Measurements from ENCODE around the gene MED31.

MED31 gene

DNA sequence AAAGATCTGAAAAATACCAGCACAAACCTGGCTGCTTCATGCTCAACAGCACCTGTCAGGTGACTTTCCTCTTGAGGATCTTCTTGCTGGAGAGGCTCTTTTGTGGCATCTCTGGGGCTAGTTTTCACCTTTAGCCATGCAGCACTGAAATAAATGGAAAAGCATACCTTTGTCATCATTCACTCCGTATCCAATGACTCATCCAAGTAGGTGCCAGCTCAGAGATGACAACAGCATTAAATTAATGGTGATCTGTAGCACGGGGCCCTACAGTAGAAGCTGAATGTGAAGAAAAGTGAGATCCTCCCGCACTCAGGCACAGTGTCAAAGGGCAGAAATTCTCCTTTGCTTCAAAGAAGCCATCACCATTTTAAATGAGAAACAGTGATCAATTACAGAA lies 43.1 kb downstream of the MED31 start (continued):
- TF ChIP-seq ZNF561 (tag by site-specific recombination; IDR thresholded peaks at IDR 0.05; ENCODE audit: borderline replicate concordance) (no peak), ZNF837 (tag by site-specific recombination; IDR thresholded peaks at IDR 0.05) (no peak), SETDB1 (IDR thresholded peaks at IDR 0.05; ENCODE audit: insufficient read length, low read length) (no peak)

DNA sequence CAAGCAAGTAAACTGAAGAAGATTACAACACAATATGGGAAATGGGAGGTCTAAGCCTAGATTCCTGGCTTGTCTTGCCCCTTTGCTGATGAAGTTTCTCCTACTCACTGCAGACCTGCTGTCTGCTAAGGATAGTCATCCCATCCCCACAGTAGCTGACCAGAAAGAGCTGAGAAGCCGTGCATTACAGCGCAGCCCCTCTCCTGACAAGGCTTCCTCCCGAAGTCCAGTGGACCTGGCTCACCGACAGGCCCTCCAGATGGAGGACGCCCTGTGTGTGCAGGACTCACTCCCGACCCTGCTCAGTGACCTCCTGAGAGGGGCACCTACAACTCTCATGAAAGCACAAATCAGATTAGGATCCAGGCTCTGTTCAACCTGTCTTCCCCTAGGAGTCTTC lies 46.3 kb downstream of the MED31 start:
- Histone ChIP-seq H3K4me3 (ENCODE audit: low read depth, low read length) (no peak overlapping the region), H3K4me1 (ENCODE audit: control insufficient read depth, insufficient read depth, low read length) (no peaks in the 10 kb centered on the region), H3K27ac (ENCODE audit: extremely low read depth, low read depth, low read length) (no peak overlapping the region), H3K9me3 (ENCODE audit: control insufficient read depth, insufficient read depth, low read depth, low read length) (no peaks in the 10 kb centered on the region), H3K36me3 (ENCODE audit: control insufficient read depth in 2 of 2, insufficient read depth in 1 of 2, low read length in 2 of 2) (peaks cover 55 to 93% of the 10 kb centered on the region in 2 experiments)
- POLR2A ChIA-PET = interaction anchor here (1.1 kb wide), 1 partner anchor 37 kb away, joined by 3 read pairs; no protein-coding TSS in a partner anchor
- CTCF ChIA-PET = interaction anchor here (0.6 kb wide), 1 partner anchor 288 kb away, joined by 3 read pairs; no protein-coding TSS in a partner anchor
- TF ChIP-seq SETDB1 (IDR thresholded peaks at IDR 0.05; ENCODE audit: insufficient read length, low read length) (no peak), ZNF157 (tag by site-specific recombination; IDR thresholded peaks at IDR 0.05) (peak; percentile 92)

DNA sequence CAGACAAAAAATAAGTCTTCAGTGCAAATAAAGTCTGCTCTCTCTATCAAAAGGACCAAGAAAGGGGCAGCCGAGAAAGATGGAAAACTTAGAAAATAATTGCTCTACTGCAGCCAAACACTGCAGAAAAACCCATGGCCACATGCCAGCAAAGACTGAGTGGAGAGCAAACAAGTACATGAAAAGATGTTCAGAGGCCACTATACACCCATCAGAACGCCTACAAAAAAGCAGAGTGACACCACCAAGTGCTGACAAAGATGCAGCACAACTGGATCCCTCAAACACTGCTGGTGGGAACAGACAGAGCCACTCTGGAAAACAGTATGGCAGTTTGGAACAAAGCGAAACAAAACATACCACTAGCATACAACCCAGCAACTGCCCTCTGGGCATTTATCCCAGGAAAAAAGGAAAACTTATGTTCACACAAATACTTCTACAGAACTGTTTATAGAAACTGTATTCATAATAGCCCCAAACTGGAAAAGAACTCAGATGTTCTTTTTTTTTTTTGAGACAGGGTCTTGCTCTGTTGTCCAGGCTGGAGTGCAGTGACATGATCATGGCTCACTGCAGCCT lies 47.6 kb downstream of the MED31 start:
- ChIA-PET CTCF (no interaction called here), POLR2A (no interaction called here)
- TF ChIP-seq ZNF354C (tag by site-specific recombination; IDR thresholded peaks at IDR 0.05; ENCODE audit: borderline replicate concordance, low read depth) (no peak), ZFP41 (tag by site-specific recombination; IDR thresholded peaks at IDR 0.05; ENCODE audit: borderline replicate concordance) (no peak), ZNF2 (tag by site-specific recombination; IDR thresholded peaks at IDR 0.05) (no peak), SETDB1 (IDR thresholded peaks at IDR 0.05; ENCODE audit: insufficient read length, low read length) (no peak), ZNF223 (tag by site-specific recombination; IDR thresholded peaks at IDR 0.05) (no peak), GLI4 (tag by site-specific recombination; IDR thresholded peaks at IDR 0.05) (no peak), ZNF302 (tag by site-specific recombination; IDR thresholded peaks at IDR 0.05; ENCODE audit: low read depth) (no peak), ZNF624 (tag by site-specific recombination; IDR thresholded peaks at IDR 0.05) (no peak), ZNF768 (tag by site-specific recombination; IDR thresholded peaks at IDR 0.05) (no peak), ZNF311 (tag by site-specific recombination; IDR thresholded peaks at IDR 0.05; ENCODE audit: borderline replicate concordance) (no peak), SP2 (tag by site-specific recombination; IDR thresholded peaks at IDR 0.05) (no peak), ZNF776 (tag by site-specific recombination; IDR thresholded peaks at IDR 0.05; ENCODE audit: borderline replicate concordance) (no peak), RBAK (tag by site-specific recombination; IDR thresholded peaks at IDR 0.05) (no peak), SCRT2 (tag by site-specific recombination; IDR thresholded peaks at IDR 0.05) (no peak)
- TF ChIP-seq, protein P1, sequence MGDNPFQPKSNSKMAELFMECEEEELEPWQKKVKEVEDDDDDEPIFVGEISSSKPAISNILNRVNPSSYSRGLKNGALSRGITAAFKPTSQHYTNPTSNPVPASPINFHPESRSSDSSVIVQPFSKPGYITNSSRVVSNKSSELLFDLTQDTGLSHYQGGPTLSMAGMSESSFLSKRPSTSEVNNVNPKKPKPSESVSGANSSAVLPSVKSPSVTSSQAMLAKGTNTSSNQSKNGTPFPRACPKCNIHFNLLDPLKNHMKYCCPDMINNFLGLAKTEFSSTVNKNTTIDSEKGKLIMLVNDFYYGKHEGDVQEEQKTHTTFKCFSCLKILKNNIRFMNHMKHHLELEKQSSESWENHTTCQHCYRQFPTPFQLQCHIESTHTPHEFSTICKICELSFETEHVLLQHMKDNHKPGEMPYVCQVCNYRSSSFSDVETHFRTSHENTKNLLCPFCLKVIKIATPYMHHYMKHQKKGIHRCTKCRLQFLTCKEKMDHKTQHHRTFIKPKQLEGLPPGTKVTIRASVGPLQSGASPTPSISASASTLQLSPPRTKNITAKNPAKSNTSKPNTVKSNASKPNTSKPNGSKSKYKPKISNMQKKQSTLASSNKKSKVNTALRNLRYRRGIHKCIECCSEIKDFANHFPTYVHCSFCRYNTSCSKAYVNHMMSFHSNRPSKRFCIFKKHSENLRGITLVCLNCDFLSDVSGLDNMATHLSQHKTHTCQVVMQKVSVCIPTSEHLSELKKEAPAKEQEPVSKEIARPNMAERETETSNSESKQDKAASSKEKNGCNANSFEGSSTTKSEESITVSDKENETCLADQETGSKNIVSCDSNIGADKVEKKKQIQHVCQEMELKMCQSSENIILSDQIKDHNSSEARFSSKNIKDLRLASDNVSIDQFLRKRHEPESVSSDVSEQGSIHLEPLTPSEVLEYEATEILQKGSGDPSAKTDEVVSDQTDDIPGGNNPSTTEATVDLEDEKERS (tag by site-specific recombination; IDR thresholded peaks at IDR 0.05) = no peak
- no peak overlapping the region for H3K27ac ChIP-seq (ENCODE audit: extremely low read depth, low read depth, low read length)
- H3K4me3 ChIP-seq (ENCODE audit: low read depth, low read length) = no peak overlapping the region
- peaks cover 49 to 93% of the 10 kb centered on the region in 2 experiments for H3K36me3 ChIP-seq (ENCODE audit: control insufficient read depth in 2 of 2, insufficient read depth in 1 of 2, low read length in 2 of 2)
- no peaks in the 10 kb centered on the region for H3K4me1 ChIP-seq (ENCODE audit: control insufficient read depth, insufficient read depth, low read length)
- no peaks in the 10 kb centered on the region for H3K9me3 ChIP-seq (ENCODE audit: control insufficient read depth, insufficient read depth, low read depth, low read length)

DNA sequence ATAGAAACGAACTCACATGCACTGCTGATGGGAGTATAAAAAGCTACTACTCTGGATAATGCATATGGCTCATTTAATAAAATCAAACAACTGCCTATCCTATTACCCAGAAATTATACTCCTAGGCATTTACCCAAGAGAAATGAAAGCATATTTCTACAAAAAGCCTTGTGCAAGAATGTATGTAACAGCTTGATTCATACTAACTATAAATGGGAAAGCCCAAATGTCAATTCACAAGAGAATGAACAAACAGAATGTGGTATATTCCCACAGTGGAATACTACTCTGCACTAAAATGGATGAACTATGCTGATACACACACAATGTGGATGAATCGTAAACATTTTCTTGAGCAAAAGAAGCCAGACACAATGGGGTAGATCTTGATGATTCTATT lies 49.3 kb downstream of the MED31 start:
- no peak overlapping the region for H3K27ac ChIP-seq (ENCODE audit: extremely low read depth, low read depth, low read length)

More for the DNA sequence above, 49.3 kb downstream of the MED31 start:
- CTCF ChIA-PET = no interaction called here
- TF ChIP-seq EGR2 (tag by site-specific recombination; IDR thresholded peaks at IDR 0.05; ENCODE audit: low read depth) (no peak), ZNF785 (tag by site-specific recombination; IDR thresholded peaks at IDR 0.05) (no peak), ZNF132 (tag by site-specific recombination; IDR thresholded peaks at IDR 0.05; ENCODE audit: borderline replicate concordance) (no peak), ZNF654 (tag by site-specific recombination; IDR thresholded peaks at IDR 0.05; ENCODE audit: low read depth) (no peak), ZNF660 (tag by site-specific recombination; IDR thresholded peaks at IDR 0.05) (no peak), IKZF3 (tag by site-specific recombination; IDR thresholded peaks at IDR 0.05) (no peak), YY2 (tag by site-specific recombination; IDR thresholded peaks at IDR 0.05) (no peak)
- H3K9me3 ChIP-seq (ENCODE audit: control insufficient read depth, insufficient read depth, low read depth, low read length) = no peaks in the 10 kb centered on the region
- H3K4me1 ChIP-seq (ENCODE audit: control insufficient read depth, insufficient read depth, low read length) = no peaks in the 10 kb centered on the region
- no peak overlapping the region for H3K4me3 ChIP-seq (ENCODE audit: low read depth, low read length)
- POLR2A ChIA-PET = no interaction called here
- peaks cover 45 to 93% of the 10 kb centered on the region in 2 experiments for H3K36me3 ChIP-seq (ENCODE audit: control insufficient read depth in 2 of 2, insufficient read depth in 1 of 2, low read length in 2 of 2)

All from HEK293 (cell line).